CD4-positive, alpha-beta T cell treated with Interleukin-15 for 1 hour (primary cell): ENCODE measurements around the gene SLC4A9.
A peak's percentile ranks its signal among the peaks of the same experiment; 100 is the strongest.

Experiments used
- DNase-seq: peaks from one replicate; pipeline ENCODE4 v3.0.0-alpha.2; 2020

SLC4A9 gene

DNA sequence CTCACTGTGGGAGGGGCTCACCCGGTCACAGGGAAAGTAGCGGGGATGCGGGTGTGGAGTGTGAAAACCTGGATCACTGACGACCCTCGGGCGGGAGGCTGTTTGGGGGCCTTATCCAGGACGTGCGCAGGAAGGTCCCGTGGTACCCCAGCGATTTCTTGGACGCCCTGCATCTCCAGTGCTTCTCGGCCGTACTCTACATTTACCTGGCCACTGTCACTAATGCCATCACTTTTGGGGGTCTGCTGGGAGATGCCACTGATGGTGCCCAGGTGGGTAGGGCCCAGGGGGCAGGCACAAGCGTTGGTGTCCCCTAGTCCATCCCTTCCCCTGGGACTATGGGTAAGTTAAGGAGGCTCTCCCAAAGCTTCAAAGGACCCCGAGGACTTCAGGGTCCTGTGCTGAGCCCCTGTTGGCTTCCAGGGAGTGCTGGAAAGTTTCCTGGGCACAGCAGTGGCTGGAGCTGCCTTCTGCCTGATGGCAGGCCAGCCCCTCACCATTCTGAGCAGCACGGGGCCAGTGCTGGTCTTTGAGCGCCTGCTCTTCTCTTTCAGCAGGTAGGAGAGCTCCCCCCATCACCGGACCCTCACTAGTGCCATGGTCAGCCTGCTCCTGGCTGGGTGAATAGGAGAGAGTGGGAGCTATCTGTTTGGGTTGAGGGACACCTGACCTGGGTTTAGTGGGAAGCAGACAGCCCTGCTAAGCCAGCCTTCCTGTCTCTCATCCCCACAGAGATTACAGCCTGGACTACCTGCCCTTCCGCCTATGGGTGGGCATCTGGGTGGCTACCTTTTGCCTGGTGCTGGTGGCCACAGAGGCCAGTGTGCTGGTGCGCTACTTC lies 3.9 kb downstream of the SLC4A9 start:
- DNase-seq = no peak

- DNase-seq = no peak
These were observed 4.4 kb downstream of the SLC4A9 start for GRCh38 chr5:140364472-140364765.

DNA sequence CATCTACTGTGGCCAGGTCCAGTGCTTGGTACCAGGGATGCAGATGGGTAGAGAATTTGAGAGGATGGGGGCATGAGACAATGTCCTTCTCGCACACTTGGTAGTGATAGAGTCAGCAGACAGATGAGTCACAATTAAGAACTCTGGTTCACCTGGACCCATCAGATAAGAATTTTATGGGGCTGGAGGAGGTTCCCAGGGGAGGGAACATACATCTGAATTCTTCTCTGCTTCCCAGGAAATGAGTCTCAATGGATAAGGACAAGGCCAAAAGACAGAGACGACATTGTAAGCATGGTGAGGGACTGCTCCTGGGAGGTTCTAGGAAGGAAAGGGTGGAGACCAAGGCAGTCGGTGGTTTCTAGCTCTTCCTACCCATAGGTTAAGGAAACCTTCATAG lies 5.3 kb downstream of the SLC4A9 start:
- DNase-seq = no peak

- DNase-seq = no peak
These were observed 5.9 kb downstream of the SLC4A9 start for GRCh38 chr5:140365941-140366340.

- DNase-seq = no peak
These were observed 6.7 kb downstream of the SLC4A9 start for GRCh38 chr5:140366589-140367255.

GRCh38 chr5:140367256-140368013 lies 7.4 kb downstream of the SLC4A9 start:
- no peak for DNase-seq

DNA sequence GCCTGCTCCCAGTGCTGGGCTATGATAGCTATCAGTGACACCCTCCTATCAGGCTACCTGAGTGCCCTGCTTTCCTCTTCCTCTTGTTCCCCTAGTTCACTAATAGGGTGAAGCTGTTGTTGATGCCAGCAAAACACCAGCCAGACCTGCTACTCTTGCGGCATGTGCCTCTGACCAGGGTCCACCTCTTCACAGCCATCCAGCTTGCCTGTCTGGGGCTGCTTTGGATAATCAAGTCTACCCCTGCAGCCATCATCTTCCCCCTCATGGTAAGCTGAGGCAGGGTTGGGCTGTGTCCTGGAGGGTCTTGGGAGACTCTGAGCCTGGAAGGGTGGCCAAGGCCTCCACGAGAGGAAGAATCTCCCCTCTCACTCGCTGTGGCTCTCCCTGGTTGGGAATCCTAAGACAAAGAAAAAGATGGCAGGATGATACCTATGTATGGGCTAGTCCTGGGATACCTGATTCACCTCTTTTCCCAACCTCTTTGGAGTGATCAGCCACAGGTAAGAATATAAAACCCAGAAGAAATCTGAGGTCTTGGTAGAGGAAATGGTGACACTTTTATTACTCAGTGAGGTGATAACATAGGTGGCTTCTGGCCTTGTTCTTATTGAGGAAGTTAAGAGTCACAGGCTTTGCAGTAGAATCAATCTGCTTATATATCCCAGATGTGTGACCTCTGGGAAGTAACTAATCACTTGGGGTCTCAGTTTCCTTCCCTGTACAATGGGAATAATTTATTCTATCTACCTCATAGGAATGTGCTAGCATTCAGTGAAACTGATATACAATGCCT lies 11.6 kb downstream of the SLC4A9 start:
- no peak for DNase-seq

GRCh38 chr5:140372971-140373487 lies 13.0 kb downstream of the SLC4A9 start:
- DNase-seq = no peak

DNA sequence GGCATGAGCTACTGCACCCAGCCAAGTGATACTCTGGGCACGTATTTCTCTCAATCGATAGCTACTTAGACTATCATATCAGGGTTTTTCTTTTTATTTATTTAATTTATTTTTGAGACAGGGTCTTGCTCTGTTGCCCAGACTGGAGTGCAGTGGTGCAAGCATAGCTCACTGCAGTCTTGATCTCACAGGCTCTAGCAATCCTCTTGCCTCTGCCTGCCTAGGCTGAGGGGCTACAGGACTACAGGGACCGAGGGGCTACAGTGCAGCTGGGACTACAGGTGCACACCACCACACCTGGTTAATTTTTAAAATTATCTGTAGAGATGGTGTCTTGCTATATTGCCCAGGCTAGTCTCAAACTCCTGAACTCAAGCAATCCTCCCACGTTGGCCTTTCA lies 21.4 kb downstream of the SLC4A9 start:
- DNase-seq = no peak

- no peak for DNase-seq
These were observed 22.0 kb downstream of the SLC4A9 start for GRCh38 chr5:140381972-140382371.

DNA sequence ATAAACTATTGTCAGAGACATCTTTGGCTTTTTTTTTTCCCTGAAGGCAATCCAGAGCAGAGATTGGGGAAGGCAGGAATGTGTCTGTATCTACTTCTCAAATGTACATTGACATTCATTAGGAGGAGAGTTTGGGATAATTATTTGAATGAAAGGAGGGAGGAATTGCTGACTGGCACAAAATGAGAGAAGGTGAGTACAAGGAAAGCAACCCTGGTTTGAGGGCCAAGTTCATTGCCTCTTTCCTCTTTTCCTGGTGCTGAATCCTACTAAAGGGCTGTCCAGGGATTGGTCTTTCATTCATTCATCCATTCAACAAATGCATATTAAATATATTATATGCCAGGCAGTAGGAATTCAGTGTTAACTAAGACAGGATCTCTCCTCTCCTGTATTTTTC lies 22.9 kb downstream of the SLC4A9 start:
- DNase-seq = no peak

DNA sequence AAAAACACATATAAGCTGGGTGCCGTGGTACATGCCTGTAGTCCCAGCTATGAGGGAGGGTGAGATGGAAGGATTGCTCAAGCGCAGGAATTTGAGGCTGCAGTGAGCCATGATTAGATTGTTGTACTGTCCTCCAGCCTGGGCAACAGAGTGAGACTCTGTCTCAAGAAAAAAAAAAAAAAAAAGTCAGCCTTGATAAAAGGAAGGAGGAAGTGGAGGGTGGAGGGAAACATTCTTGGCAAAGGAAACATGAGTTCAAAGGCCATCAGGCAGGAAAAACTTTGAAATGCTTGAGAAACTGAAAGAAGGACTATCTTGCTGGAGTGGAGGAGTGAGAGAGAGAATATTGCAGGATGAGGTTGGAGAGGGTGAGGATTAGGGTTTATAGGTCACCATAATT lies 23.3 kb downstream of the SLC4A9 start:
- DNase-seq = no peak

DNA sequence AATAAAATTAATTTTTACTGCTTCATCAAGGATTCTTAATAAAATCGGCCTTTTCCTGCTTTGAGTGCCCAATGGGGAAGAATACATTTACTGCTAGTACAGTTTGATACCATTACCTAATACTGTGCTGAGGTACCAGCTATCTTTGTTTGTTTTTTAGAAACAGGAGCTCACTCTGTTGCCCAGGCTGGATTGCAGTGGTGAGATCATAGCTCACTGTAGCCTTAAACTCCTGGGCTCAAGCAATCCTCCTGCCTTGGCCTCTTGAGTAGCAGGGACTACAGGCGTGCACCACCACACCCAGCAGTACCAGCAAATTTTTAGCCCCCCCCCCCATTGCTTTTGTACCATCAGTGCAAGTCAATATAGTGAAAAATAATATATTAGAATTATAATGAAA lies 28.1 kb downstream of the SLC4A9 start:
- no peak for DNase-seq

- DNase-seq = no peak
These were observed 31.3 kb downstream of the SLC4A9 start for GRCh38 chr5:140391312-140391711.

GRCh38 chr5:140391732-140392131 lies 31.7 kb downstream of the SLC4A9 start:
- DNase-seq = no peak

DNA sequence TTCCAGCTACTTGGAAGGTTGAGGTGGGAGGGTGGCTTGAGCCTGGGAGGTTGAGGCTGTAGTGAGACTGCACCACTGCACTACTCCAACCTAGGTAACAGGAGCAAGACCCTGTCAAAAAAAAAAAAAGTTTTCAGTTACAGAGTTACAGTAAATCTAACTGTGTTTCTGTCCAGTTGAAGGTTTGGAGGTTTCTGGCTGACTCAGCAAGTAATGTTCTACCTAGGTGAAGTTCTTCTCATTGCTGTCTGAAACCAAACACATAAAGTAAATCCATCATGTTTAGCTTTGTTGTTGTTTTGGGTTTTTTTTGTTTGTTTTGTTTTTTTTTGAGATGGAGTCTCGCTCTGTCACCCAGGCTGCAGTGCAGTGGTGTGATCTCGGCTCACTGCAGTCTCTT lies 33.7 kb downstream of the SLC4A9 start:
- no peak for DNase-seq

DNA sequence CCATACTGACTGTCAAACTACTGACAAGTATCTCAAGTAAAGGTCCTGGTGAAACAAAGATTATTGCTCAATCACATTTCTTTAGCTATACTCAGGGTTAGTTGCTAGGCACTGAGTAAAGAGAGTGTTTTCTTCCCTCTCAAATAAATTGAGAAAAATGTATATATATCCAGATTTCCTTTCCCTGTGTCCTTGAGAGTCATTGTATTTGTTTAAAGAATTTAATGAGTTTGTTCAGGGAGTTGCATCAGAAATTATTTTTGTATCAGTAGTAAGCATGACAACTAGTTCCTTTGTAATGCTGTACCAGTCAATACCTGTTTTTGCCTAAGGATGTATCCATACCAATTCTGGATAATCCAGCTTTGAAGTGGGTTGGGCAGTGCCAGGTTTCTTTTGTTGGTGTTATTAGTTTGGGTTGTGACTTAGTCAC lies 38.4 kb downstream of the SLC4A9 start:
- DNase-seq = no peak

DNA sequence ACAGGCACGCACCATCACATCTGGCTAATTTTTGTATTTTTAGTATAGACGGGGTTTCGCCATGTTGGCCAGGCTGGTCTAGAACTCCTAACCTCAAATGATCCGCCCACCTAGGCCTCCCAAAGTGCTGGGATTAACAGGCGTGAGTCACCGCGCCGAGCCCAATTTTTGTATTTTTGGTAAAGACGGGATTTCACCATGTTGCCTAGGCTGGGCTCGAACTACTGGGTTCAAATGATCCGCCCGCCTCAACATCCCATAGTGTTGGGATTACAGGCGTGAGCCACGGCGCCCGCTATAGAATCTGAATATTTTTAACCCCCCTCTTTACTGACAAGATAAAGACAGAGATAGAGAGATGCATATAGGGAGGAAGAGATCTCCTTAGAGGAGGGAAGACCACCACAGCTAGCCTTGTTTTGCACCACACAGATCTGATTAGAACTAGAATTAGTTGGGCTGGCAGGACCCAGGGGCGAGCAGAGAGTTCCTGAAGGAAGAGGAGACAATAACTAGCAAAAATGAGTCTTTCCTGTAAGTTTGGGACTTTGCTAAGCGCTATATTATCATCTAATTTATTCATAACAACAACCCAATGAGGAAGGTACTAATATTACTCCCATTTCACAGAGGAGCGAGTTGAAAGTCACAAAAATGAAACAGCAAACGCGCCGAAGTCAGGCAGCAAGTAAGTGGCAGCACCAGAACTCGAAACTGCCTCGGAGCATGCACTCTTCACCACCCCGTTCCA lies 40.2 kb downstream of the SLC4A9 start:
- DNase-seq = no peak

DNA sequence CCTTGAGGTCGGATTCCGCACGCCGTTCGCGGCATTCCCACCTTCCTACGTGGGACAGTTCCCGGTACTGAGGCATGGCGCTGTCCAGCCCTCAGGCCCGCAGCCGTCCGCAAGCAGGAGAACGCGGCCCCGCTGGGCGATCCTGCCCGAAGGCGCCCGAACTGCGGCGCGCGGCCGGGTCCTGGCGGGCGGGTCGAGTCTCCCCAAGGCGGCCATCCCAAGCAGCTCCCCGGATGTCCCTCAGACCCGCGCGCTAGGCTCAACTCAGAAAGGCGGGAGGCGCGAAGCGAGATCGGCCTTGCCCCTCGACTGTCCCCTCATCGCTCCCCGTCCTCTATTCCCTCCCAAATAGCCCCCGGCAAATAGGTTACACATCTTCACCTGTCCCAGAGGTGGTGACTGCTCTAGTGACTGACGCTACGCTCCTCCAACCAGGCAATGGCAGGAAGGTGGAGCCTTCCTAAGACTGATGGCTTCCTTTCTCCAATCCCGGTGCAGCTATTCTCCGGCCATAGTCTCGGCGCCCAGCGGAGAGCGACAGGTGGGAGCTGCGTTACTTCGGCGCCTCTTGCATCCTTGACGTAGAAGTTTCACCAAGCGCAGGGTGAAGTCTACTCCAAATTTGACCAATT lies 40.9 kb downstream of the SLC4A9 start:
- peak; percentile 89 for DNase-seq

DNA sequence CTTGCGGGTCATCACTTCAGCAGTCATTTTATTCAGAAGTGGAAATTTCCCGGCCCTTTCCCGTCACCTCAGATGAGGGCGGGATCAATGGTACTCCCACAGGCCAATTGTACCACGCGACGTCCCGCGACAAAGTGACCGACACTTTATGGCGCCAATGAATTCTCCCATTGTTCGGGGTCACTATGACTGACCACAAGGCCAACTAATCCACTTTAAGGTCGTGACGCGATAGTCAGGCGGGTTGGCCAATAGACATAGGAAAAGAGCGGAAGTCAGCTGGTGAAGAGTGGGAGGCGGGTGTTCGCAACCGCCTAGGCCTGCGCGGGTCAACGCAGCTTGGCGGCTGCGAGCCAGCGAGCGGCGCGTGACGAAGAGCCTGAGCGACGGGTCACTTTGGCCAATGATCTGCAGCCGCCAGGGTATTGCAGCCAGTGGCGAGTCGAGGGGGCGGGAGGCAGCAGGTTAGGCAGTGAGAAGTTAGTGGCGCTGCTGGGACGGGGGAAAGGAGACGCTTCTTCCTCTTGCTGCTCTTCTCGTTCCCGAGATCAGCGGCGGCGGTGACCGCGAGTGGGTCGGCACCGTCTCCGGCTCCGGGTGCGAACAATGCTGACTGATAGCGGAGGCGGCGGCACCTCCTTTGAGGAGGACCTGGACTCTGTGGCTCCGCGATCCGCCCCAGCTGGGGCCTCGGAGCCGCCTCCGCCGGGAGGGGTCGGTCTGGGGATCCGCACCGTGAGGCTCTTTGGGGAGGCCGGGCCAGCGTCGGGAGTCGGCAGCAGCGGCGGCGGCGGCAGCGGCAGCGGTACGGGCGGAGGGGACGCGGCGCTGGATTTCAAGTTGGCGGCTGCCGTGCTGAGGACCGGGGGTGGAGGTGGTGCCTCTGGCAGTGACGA lies 41.6 kb downstream of the SLC4A9 start, which contains the start of gene ANKHD1:
ANKHD1 (plus strand) TSS at position 472 of the 896 bp plus-strand sequence; CDS start at position 607, 135 bp downstream.
- peak; percentile 99 for DNase-seq
